Endothelial cell of umbilical vein (primary cell): ENCODE measurements around the gene POLN. TPM values are rescaled to one million over a fixed set of nuclear protein-coding genes. Genes with fewer than 3 reads are reported as not detected.

Experiments used
- BruUV-seq: library from RNA; stranded (reverse); fragments of 400-500 nt; replicated peaks from 2 replicates; lab custom pipeline; 2021; lab: Mats Ljungman, UMichigan
- CTCF ChIA-PET: fragments of 300-600, 350-600 bp; sonication (Branson Sonifier 250); formaldehyde crosslinking; loops from one replicate; lab custom pipeline; 2021; ENCODE audit warnings: antibody characterized with exemption, inconsistent platforms; lab: Charles Lee
- POLR2A ChIA-PET: fragments of 300-600, 350-600 bp; sonication (Branson Sonifier 250); formaldehyde crosslinking; loops from one replicate; lab custom pipeline; 2021; ENCODE audit warnings: antibody characterized with exemption, inconsistent platforms; lab: Charles Lee
- DNase-seq: peaks from one replicate; pipeline ENCODE4 v3.0.0-alpha.2; 2011; ENCODE audit warnings: low read depth, low spot score
- FAIRE-seq: peaks from 2 replicates; lab custom pipeline; 2011; peaks lifted over from hg19 to GRCh38; lab: Jason Lieb, UNC
- H2AFZ ChIP-seq: 2 replicates; pipeline ENCODE4 v1.6.0; 2012; ENCODE audit warnings: low read depth, low read length, control low read depth, inconsistent platforms
- H3K27ac ChIP-seq: 2 replicates; pipeline ENCODE4 v1.5.1; 2011; ENCODE audit warnings: low read depth, mild to moderate bottlenecking, control low read depth, low read length, moderate library complexity; ENCODE audit not compliant: insufficient read depth
- H3K27me3 ChIP-seq, 2 experiments: 2 replicates each; pipeline versions ENCODE4 v1.6.0 to v1.6.1; 2011; ENCODE audit warnings: low read length in 2 of 2, mixed read lengths in 1 of 2; ENCODE audit not compliant: control insufficient read depth in 2 of 2, insufficient read depth in 2 of 2
- H3K36me3 ChIP-seq, 2 experiments: 2 replicates in 1 of 2; 3 replicates in 1 of 2; pipeline ENCODE4 v1.5.1; 2011; ENCODE audit warnings: low read length in 2 of 2, mild to moderate bottlenecking in 1 of 2, moderate library complexity in 1 of 2; ENCODE audit not compliant: control insufficient read depth in 2 of 2, insufficient read depth in 2 of 2; ENCODE audit errors: extremely low read depth in 1 of 2
- H3K4me1 ChIP-seq: 3 replicates; pipeline ENCODE4 v1.5.1; 2011; ENCODE audit warnings: mild to moderate bottlenecking, low read length; ENCODE audit not compliant: control insufficient read depth, insufficient read depth; ENCODE audit errors: extremely low read depth
- H3K4me2 ChIP-seq: 2 replicates; pipeline ENCODE4 v1.6.1; 2011; ENCODE audit warnings: low read length, control low read depth, mixed read lengths; ENCODE audit not compliant: insufficient read depth
- H3K4me3 ChIP-seq, 3 experiments: fragments of 200-600 bp in 1 of 3; sonication (generic), shearing (Covaris generic) in 1 of 3; replicated peaks in 1 of 3; 2 replicates each; pipeline ENCODE4 v1.5.1; 2011 to 2016; ENCODE audit warnings: control low read depth in 3 of 3, low read length in 3 of 3, mild to moderate bottlenecking in 2 of 3, inconsistent platforms in 1 of 3, low read depth in 1 of 3, moderate library complexity in 1 of 3; ENCODE audit not compliant: insufficient read depth in 1 of 3
- H3K79me2 ChIP-seq: 2 replicates; pipeline ENCODE4 v1.6.0; 2012; ENCODE audit warnings: low read length, inconsistent platforms; ENCODE audit not compliant: control insufficient read depth, insufficient read depth
- H3K9ac ChIP-seq: replicated peaks from 2 replicates; pipeline ENCODE3; 2011; ENCODE audit warnings: low read length, control low read depth; ENCODE audit not compliant: insufficient read depth; ENCODE audit errors: extremely low read depth
- H3K9me1 ChIP-seq: replicated peaks from 3 replicates; pipeline ENCODE4 v1.6.0; 2011; ENCODE audit warnings: mild to moderate bottlenecking, low read length; ENCODE audit not compliant: control insufficient read depth, insufficient read depth; ENCODE audit errors: extremely low read depth
- H3K9me3 ChIP-seq: replicated peaks from 2 replicates; pipeline ENCODE4 v1.5.1; 2012; ENCODE audit warnings: low read length, inconsistent platforms; ENCODE audit not compliant: control insufficient read depth, insufficient read depth
- H4K20me1 ChIP-seq: replicated peaks from 2 replicates; pipeline ENCODE3; 2011; ENCODE audit warnings: mild to moderate bottlenecking, low read length; ENCODE audit not compliant: control insufficient read depth, insufficient read depth; ENCODE audit errors: extremely low read depth
- EZH2 ChIP-seq: IDR thresholded peaks from 2 replicates; pipeline ENCODE4 v1.6.1; 2012; ENCODE audit warnings: borderline replicate concordance, low read depth, mild to moderate bottlenecking, moderate library complexity, low read length, inconsistent platforms; ENCODE audit not compliant: severe bottlenecking
- FOS ChIP-seq: IDR thresholded peaks from 2 replicates; pipeline ENCODE4 v1.6.1; 2011; ENCODE audit warnings: mild to moderate bottlenecking, low read length, moderate library complexity, borderline replicate concordance; ENCODE audit not compliant: insufficient read depth
- GATA2 ChIP-seq: IDR thresholded peaks from 2 replicates; pipeline ENCODE4 v1.7.0; 2011; ENCODE audit warnings: low read depth, mild to moderate bottlenecking, moderate library complexity, mixed read lengths, low read length; ENCODE audit not compliant: insufficient read length, insufficient read depth
- JUN ChIP-seq: IDR thresholded peaks from 2 replicates; pipeline ENCODE4 v1.6.1; 2011; ENCODE audit warnings: borderline replicate concordance, low read depth; ENCODE audit not compliant: insufficient read length, insufficient read depth
- MYC ChIP-seq: IDR thresholded peaks from one replicate; pipeline ENCODE4 v1.6.1; 2011; ENCODE audit warnings: mild to moderate bottlenecking, low read depth, low read length
- POLR2A ChIP-seq: IDR thresholded peaks from 2 replicates; pipeline ENCODE4 v1.6.1; 2012; ENCODE audit warnings: low read depth, mild to moderate bottlenecking, control low read depth, low read length
- POLR2AphosphoS5 ChIP-seq: IDR thresholded peaks from 2 replicates; pipeline ENCODE4 v1.6.1; 2012; ENCODE audit warnings: low read depth, mild to moderate bottlenecking, control low read depth, low read length, moderate library complexity; ENCODE audit not compliant: insufficient read depth
- dilution Hi-C: fragments of 300-500 bp; cut with MboI; formaldehyde crosslinking; loops from one replicate; pipeline ENCODE4 v1.15.0; 2019; ENCODE audit warnings: low sequenced_read_pairs; ENCODE audit not compliant: extremely low pct_ligation_motif_present
- intact Hi-C: fragments of 100-400 bp; cut with micrococcal nuclease; formaldehyde crosslinking; loops from one replicate; pipeline ENCODE4 v1.10.0; 2022
- polyA plus RNA-seq, 4 experiments: library from polyadenylated mRNA; depleted of rRNA in 3 of 4; stranded (reverse) in 3 of 4; unstranded in 1 of 4; fragments of >200 nt; gene quantifications; 2 replicates each; pipeline versions ENCODE4 v1.2.1 to v1.2.3, GENCODE V29; 2011 to 2012; ENCODE audit warnings: missing spikeins in 1 of 4
- total RNA-seq: library from RNA; stranded (reverse); gene quantifications from 2 replicates; pipeline ENCODE4 v1.2.3, GENCODE V29; 2021
- TF ChIP-seq, protein P1 (sequence below): IDR thresholded peaks from 2 replicates; pipeline ENCODE4 v1.6.1; 2011; ENCODE audit not compliant: insufficient read depth, insufficient read length
- TF ChIP-seq, protein P2 (sequence below), 2 donors: IDR thresholded peaks; 1 replicate in 1 of 2; 2 replicates in 1 of 2; pipeline ENCODE4 v1.5.1; 2011; ENCODE audit warnings: low read length in 2 of 2, mild to moderate bottlenecking in 2 of 2, moderate library complexity in 2 of 2, control low read depth in 1 of 2, inconsistent platforms in 1 of 2, low read depth in 1 of 2; ENCODE audit not compliant: insufficient read depth in 1 of 2; ENCODE audit errors: extremely low read depth in 1 of 2

Gene POLN
- total and polyA plus RNA-seq, 2 donors (not counting 3 experiments of a cell fraction or from before 2014, with no cell fraction given), result 1.3 to 4.2 TPM

DNA sequence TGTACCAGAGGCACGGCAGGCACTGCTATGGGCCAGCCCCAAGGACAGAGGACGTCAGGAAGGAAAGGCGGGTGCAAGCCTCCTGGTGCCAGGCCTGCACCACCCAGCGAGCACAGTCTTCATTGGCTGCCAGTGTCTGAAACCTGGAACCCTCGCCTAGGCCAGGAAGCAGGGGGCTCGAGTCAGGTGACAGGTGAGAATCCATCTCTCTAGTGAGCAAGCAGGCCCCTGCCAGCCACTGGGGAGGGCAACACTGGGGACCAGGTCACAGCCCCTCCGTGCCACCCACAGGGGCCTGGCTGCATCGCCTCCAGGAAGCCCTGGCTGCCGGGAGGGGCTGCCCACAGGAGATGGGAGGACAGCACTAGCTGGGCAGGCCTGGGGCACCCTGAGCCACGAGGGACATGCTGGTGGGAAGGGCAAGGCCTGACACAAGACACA is 6.9 kb upstream of the POLN start:
- Histone ChIP-seq H3K4me3 (no peak overlapping the region), H3K79me2 (no peaks in the 10 kb centered on the region), H4K20me1 (no peaks in the 10 kb centered on the region), H3K27ac (no peak overlapping the region), H3K9ac (no peak overlapping the region), H3K27me3 (no peaks in the 10 kb centered on the region), H2AFZ (no peak overlapping the region), H3K4me1 (no peaks in the 10 kb centered on the region), H3K36me3 (peaks cover 2 to 30% of the 10 kb centered on the region in 2 experiments), H3K9me1 (no peaks in the 10 kb centered on the region), H3K4me2 (no peak overlapping the region), H3K9me3 (no peaks in the 10 kb centered on the region)
- BruUV-seq, result no TSS peak
- ChIA-PET POLR2A (no interaction called here), CTCF (interaction anchor here (1.0 to 1.5 kb wide), 3 partner anchors 9 to 193 kb away, joined by 3 to 4 read pairs (median 3); no protein-coding TSS in a partner anchor)
- TF ChIP-seq MYC, result no peak
- no peak for TF ChIP-seq GATA2
- TF ChIP-seq POLR2AphosphoS5, result no peak
- no peak for TF ChIP-seq FOS
- TF ChIP-seq, protein P1, sequence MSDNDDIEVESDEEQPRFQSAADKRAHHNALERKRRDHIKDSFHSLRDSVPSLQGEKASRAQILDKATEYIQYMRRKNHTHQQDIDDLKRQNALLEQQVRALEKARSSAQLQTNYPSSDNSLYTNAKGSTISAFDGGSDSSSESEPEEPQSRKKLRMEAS, result no peak
- no peak for TF ChIP-seq EZH2
- no peak for TF ChIP-seq JUN
- no peak for TF ChIP-seq POLR2A
- TF ChIP-seq, protein P2, sequence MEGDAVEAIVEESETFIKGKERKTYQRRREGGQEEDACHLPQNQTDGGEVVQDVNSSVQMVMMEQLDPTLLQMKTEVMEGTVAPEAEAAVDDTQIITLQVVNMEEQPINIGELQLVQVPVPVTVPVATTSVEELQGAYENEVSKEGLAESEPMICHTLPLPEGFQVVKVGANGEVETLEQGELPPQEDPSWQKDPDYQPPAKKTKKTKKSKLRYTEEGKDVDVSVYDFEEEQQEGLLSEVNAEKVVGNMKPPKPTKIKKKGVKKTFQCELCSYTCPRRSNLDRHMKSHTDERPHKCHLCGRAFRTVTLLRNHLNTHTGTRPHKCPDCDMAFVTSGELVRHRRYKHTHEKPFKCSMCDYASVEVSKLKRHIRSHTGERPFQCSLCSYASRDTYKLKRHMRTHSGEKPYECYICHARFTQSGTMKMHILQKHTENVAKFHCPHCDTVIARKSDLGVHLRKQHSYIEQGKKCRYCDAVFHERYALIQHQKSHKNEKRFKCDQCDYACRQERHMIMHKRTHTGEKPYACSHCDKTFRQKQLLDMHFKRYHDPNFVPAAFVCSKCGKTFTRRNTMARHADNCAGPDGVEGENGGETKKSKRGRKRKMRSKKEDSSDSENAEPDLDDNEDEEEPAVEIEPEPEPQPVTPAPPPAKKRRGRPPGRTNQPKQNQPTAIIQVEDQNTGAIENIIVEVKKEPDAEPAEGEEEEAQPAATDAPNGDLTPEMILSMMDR (IDR thresholded peaks at IDR 0.05; ENCODE audit: extremely low read depth in 1 of 2, insufficient read depth in 1 of 2, low read depth in 1 of 2, low read length in 2 of 2), result no peak
- DNase-seq (no peak), FAIRE-seq (no peak)
- intact Hi-C loops (no loop called here), dilution Hi-C loops (no loop called here)
